ENCODE results near the gene SUN1. TPM values are rescaled to one million over a fixed set of nuclear protein-coding genes. Genes with fewer than 3 reads are reported as not detected.
"Not testable (repeated sequence)": the region's sequence is repeated elsewhere in the genome, so short reads cannot be mapped to it uniquely, and the experiment has no call there.

Gene SUN1
- total and polyA plus RNA-seq, 5 donors from 2014 or later = 46.8 to 90.0 (median 54.4) TPM

DNA sequence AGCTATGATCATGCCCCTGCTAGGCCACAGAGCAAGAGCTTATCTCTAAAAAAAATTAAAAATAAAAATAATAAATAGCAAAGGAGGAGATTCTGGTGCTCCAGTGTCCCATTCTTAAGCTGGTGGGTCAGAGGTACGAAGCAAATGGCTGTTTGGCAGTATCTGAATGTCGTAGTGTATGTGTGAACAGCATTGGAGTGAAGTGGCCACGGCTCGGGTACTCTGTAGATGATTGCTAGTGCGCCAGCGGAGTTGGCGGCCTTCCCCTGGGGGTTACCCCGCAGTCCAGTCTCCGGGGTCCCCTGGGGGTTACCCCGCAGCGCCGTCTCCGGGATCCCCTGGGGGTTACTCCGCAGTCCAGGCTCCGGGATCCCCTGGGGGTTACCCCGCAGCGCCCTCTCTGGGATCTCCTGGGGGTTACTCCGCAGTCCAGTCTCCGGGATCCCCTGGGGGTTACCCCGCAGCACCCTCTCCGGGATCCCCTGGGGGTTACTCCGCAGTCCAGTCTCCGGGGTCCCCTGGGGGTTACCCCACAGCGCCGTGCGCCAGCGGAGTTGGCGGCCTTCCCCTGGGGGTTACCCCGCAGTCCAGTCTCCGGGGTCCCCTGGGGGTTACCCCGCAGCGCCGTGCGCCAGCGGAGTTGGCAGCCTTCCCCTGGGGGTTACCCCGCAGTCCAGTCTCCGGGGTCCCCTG lies 14.8 kb downstream of the SUN1 start:
- H3K27me3 ChIP-seq (ENCODE audit: control insufficient read depth, insufficient read depth, low read length); H3K27ac ChIP-seq (ENCODE audit: insufficient read depth, low read length, poor library complexity, severe bottlenecking); H3K27ac Mint-ChIP-seq; H3K9me3 Mint-ChIP-seq; H3K4me1 Mint-ChIP-seq; DNase-seq; H3K4me3 Mint-ChIP-seq; H3K4me1 ChIP-seq (ENCODE audit: control insufficient read depth, insufficient read depth, low read length, poor library complexity, severe bottlenecking); H3K9me3 ChIP-seq (ENCODE audit: control insufficient read depth in 2 of 2, low read length in 2 of 2); H3K4me3 ChIP-seq (ENCODE audit: low read depth, low read length); H3K27me3 Mint-ChIP-seq; ATAC-seq (ENCODE audit: low read depth in 2 of 2): not testable (repeated sequence)
- H3K36me3 ChIP-seq (ENCODE audit: control insufficient read depth, insufficient read depth, low read length) = peaks cover 51% of the 10 kb centered on the region
- peaks cover 43% of the 10 kb centered on the region for H3K36me3 Mint-ChIP-seq

DNA sequence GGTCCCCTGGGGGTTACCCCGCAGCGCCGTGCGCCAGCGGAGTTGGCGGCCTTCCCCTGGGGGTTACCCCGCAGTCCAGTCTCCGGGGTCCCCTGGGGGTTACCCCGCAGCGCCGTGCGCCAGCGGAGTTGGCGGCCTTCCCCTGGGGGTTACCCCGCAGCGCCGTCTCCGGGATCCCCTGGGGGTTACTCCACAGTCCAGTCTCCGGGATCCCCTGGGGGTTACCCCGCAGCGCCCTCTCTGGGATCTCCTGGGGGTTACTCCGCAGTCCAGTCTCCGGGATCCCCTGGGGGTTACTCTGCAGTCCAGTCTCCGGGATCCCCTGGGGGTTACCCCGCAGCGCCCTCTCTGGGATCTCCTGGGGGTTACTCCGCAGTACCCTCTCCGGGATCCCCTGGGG lies 15.5 kb downstream of the SUN1 start:
- H3K4me1 Mint-ChIP-seq; ATAC-seq (ENCODE audit: low read depth in 2 of 2); H3K4me3 ChIP-seq (ENCODE audit: low read depth, low read length); H3K4me3 Mint-ChIP-seq; H3K27me3 Mint-ChIP-seq; H3K27me3 ChIP-seq (ENCODE audit: control insufficient read depth, insufficient read depth, low read length); H3K9me3 ChIP-seq (ENCODE audit: control insufficient read depth in 2 of 2, low read length in 2 of 2); DNase-seq; H3K4me1 ChIP-seq (ENCODE audit: control insufficient read depth, insufficient read depth, low read length, poor library complexity, severe bottlenecking); H3K27ac Mint-ChIP-seq; H3K27ac ChIP-seq (ENCODE audit: insufficient read depth, low read length, poor library complexity, severe bottlenecking); H3K9me3 Mint-ChIP-seq: not testable (repeated sequence)
- H3K36me3 ChIP-seq (ENCODE audit: control insufficient read depth, insufficient read depth, low read length) = peaks cover 51% of the 10 kb centered on the region
- peaks cover 41% of the 10 kb centered on the region for H3K36me3 Mint-ChIP-seq

DNA sequence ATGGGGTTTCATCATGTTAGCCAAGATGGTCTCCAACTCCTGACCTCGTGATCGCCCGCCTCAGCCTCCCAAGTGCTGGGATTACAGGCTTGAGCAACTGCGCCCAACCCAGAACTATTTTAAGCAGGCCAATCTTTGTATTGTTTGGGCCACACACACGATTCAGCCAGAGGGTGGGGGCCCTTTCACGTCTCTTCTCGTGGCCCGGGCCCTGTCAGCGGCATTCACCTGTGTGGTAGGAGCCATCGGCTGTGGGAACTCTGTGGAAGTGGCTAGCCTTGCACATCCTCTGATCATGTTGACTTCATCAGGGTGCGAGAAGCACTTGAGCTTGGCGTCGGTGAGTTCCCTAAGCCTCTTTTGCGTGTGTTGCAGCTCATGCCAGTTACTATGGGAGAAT lies 16.9 kb downstream of the SUN1 start:
- H3K27ac Mint-ChIP-seq = peak overlapping the region in 1 of 3 donors; percentile 1
- H3K36me3 ChIP-seq (ENCODE audit: control insufficient read depth, insufficient read depth, low read length) = peaks cover 54% of the 10 kb centered on the region

DNA sequence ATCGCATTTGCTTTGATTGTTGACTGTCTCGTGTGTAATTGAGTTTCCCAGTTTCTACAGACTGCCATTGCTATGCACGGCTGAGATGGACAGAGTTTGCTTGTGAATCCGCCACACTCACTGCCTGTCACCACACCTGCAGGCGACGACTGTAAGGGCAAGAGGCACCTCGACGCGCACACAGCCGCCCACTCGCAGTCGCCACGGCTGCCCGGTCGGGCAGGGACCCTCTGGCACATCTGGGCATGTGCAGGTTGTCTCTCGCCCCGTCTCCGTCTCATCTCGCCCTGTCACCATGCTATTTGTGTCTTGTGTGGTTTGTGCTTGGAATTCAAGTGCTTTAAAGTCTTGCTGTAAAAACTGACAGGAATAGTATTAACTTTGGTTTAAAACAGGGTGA lies 17.5 kb downstream of the SUN1 start:
- no peak overlapping the region for H3K4me3 Mint-ChIP-seq
- no peak for ATAC-seq (ENCODE audit: low read depth in 2 of 2)
- DNase-seq = no peak
- Histone ChIP-seq H3K27ac (ENCODE audit: insufficient read depth, low read length, poor library complexity, severe bottlenecking) (no peak overlapping the region), H3K36me3 (ENCODE audit: control insufficient read depth, insufficient read depth, low read length) (peaks cover 53% of the 10 kb centered on the region), H3K4me1 (ENCODE audit: control insufficient read depth, insufficient read depth, low read length, poor library complexity, severe bottlenecking) (no peaks in the 10 kb centered on the region), H3K9me3 (ENCODE audit: control insufficient read depth in 2 of 2, low read length in 2 of 2) (no peaks in the 10 kb centered on the region), H3K27me3 (ENCODE audit: control insufficient read depth, insufficient read depth, low read length) (no peaks in the 10 kb centered on the region), H3K4me3 (ENCODE audit: low read depth, low read length) (no peak overlapping the region)
- H3K27me3 Mint-ChIP-seq = no peaks in the 10 kb centered on the region
- no peaks in the 10 kb centered on the region for H3K9me3 Mint-ChIP-seq
- H3K4me1 Mint-ChIP-seq = peaks cover 0 to 3% (median 0%) of the 10 kb centered on the region in 4 donors
- H3K36me3 Mint-ChIP-seq = peaks cover 38% of the 10 kb centered on the region
- H3K27ac Mint-ChIP-seq = no peak overlapping the region

More for the DNA sequence above, 16.9 kb downstream of the SUN1 start:
- Histone ChIP-seq H3K4me3 (ENCODE audit: low read depth, low read length) (no peak overlapping the region), H3K9me3 (ENCODE audit: control insufficient read depth in 2 of 2, low read length in 2 of 2) (no peaks in the 10 kb centered on the region), H3K27ac (ENCODE audit: insufficient read depth, low read length, poor library complexity, severe bottlenecking) (no peak overlapping the region), H3K4me1 (ENCODE audit: control insufficient read depth, insufficient read depth, low read length, poor library complexity, severe bottlenecking) (no peaks in the 10 kb centered on the region), H3K27me3 (ENCODE audit: control insufficient read depth, insufficient read depth, low read length) (no peaks in the 10 kb centered on the region)
- ATAC-seq (ENCODE audit: low read depth in 2 of 2) (no peak), DNase-seq (no peak)
- H3K4me1 Mint-ChIP-seq = peaks cover 0 to 3% (median 0%) of the 10 kb centered on the region in 4 donors
- no peaks in the 10 kb centered on the region for H3K27me3 Mint-ChIP-seq
- H3K4me3 Mint-ChIP-seq = no peak overlapping the region
- H3K9me3 Mint-ChIP-seq = no peaks in the 10 kb centered on the region
- peaks cover 35% of the 10 kb centered on the region for H3K36me3 Mint-ChIP-seq

DNA sequence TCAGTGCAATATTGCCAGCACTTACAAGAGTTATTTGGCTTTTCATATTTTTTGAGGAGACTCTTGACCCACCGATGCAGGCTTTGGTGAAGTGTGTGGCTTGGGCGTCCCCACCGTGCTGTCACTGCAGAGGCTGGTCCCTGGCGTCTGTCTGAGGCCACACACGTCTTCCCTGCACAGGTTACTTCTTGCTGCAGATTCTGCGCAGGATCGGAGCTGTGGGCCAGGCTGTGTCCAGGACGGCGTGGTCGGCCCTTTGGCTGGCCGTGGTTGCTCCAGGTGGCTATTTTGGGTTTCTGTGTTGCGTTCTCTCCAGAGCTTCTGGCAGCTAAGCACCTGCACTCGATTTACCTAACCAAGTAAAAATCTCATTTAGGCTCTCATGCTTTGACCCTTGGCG lies 18.9 kb downstream of the SUN1 start:
- H3K27ac Mint-ChIP-seq = no peak overlapping the region
- no peak for ATAC-seq (ENCODE audit: low read depth in 2 of 2)
- no peaks in the 10 kb centered on the region for H3K27me3 ChIP-seq (ENCODE audit: control insufficient read depth, insufficient read depth, low read length)
- no peak overlapping the region for H3K27ac ChIP-seq (ENCODE audit: insufficient read depth, low read length, poor library complexity, severe bottlenecking)
- no peak overlapping the region for H3K4me3 Mint-ChIP-seq
- no peak overlapping the region for H3K4me3 ChIP-seq (ENCODE audit: low read depth, low read length)
- no peaks in the 10 kb centered on the region for H3K9me3 Mint-ChIP-seq
- peaks cover 62% of the 10 kb centered on the region for H3K36me3 ChIP-seq (ENCODE audit: control insufficient read depth, insufficient read depth, low read length)
- no peaks in the 10 kb centered on the region for H3K9me3 ChIP-seq (ENCODE audit: control insufficient read depth in 2 of 2, low read length in 2 of 2)
- no peak for DNase-seq
- peaks cover 35% of the 10 kb centered on the region for H3K36me3 Mint-ChIP-seq
- no peaks in the 10 kb centered on the region for H3K27me3 Mint-ChIP-seq
- H3K4me1 ChIP-seq (ENCODE audit: control insufficient read depth, insufficient read depth, low read length, poor library complexity, severe bottlenecking) = no peaks in the 10 kb centered on the region
- peaks cover 0 to 3% (median 0%) of the 10 kb centered on the region in 4 donors for H3K4me1 Mint-ChIP-seq

DNA sequence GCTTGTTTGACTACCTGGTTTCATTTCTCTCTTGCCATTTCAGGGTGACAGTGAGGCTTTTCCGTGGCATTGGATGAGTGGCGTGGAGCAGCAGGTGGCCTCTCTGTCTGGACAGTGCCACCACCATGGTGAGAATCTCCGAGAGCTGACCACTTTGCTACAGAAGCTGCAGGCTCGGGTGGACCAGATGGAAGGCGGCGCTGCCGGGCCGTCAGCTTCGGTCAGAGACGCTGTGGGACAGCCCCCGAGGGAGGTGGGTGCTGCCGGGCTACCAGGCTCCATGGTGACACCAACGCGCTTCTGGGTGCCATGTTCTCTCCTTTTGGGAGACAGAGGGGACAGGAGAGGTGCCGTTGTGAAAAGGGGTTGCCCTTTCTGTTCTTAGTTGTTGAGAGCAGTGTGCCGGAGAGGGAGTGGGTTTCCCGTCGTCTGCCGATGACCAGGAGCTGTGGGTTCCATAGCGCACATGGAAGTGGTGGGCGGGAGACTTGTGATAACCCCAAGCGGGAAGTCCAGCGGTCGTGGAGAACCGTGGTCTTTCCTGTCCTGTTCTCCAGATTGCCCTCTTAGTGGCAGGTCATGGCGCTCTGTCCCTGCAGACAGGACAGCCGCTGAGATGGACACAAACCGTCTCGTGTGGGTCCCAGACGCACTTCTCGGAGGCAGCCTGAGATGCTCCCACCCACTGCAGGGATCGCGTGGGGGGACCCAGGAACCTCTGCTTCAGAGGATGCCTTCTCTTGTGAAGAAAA lies 21.3 kb downstream of the SUN1 start:
- H3K27me3 ChIP-seq (ENCODE audit: control insufficient read depth, insufficient read depth, low read length) = no peaks in the 10 kb centered on the region
- Mint-ChIP-seq H3K36me3 (peaks cover 36% of the 10 kb centered on the region), H3K4me3 (no peak overlapping the region), H3K4me1 (no peaks in the 10 kb centered on the region), H3K27ac (peak overlapping the region in 1 of 3 donors; percentile 32), H3K27me3 (no peaks in the 10 kb centered on the region), H3K9me3 (no peaks in the 10 kb centered on the region)
- no peak for ATAC-seq (ENCODE audit: low read depth in 2 of 2)
- H3K4me1 ChIP-seq (ENCODE audit: control insufficient read depth, insufficient read depth, low read length, poor library complexity, severe bottlenecking) = no peaks in the 10 kb centered on the region
- DNase-seq = no peak
- no peak overlapping the region for H3K27ac ChIP-seq (ENCODE audit: insufficient read depth, low read length, poor library complexity, severe bottlenecking)
- H3K4me3 ChIP-seq (ENCODE audit: low read depth, low read length) = no peak overlapping the region
- no peaks in the 10 kb centered on the region for H3K9me3 ChIP-seq (ENCODE audit: control insufficient read depth in 2 of 2, low read length in 2 of 2)
- H3K36me3 ChIP-seq (ENCODE audit: control insufficient read depth, insufficient read depth, low read length) = peaks cover 78% of the 10 kb centered on the region

DNA sequence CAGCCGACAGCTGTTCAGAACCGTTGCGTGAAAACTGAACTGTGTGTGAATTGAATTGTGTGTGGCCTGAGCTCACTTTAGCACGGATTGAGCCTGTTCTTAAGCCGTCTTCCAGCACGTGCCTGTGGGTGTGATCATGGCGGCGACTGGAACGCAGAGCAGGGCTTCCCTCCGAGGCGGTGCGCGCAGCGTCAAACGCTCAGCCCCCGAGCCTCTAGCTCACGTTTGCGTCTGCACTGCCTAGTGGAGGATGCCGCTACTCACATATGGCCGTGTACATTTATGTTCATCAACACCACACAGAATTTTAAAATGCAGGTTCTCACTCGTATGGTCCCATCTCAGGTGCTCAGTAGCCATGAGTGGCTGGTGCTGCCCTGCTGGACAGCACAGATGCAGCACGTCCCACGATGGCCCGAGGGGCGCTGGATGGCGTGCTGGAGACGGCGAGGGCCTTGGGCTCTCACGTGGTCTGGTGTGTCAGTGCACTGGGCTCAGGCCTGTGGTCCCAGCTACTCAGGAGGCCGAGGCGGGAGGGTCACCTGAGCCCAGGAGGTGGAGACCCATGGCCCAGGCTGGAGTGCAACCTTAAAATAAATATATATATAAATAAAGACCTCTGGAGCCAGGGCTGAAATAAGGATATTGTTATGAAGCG lies 22.0 kb downstream of the SUN1 start:
- Histone ChIP-seq H3K4me1 (ENCODE audit: control insufficient read depth, insufficient read depth, low read length, poor library complexity, severe bottlenecking) (no peaks in the 10 kb centered on the region), H3K27ac (ENCODE audit: insufficient read depth, low read length, poor library complexity, severe bottlenecking) (no peak overlapping the region), H3K9me3 (ENCODE audit: control insufficient read depth in 2 of 2, low read length in 2 of 2) (no peaks in the 10 kb centered on the region), H3K4me3 (ENCODE audit: low read depth, low read length) (no peak overlapping the region), H3K27me3 (ENCODE audit: control insufficient read depth, insufficient read depth, low read length) (no peaks in the 10 kb centered on the region), H3K36me3 (ENCODE audit: control insufficient read depth, insufficient read depth, low read length) (peaks cover 75% of the 10 kb centered on the region)
- Mint-ChIP-seq H3K9me3 (no peaks in the 10 kb centered on the region), H3K27ac (peak overlapping the region in 1 of 3 donors; percentile 36), H3K4me1 (no peaks in the 10 kb centered on the region), H3K27me3 (no peaks in the 10 kb centered on the region), H3K4me3 (no peak overlapping the region), H3K36me3 (peaks cover 33% of the 10 kb centered on the region)
- no peak for DNase-seq
- no peak for ATAC-seq (ENCODE audit: low read depth in 2 of 2)
